HFFc6 (cell line): Measurements from ENCODE around the gene CHMP3. TPM values are rescaled to one million over a fixed set of nuclear protein-coding genes. Genes with fewer than 3 reads are reported as not detected.

Experiments used
- DNase-seq: peaks from one replicate; pipeline ENCODE4 v3.0.0-alpha.2; 2018
- H3K27ac Mint-ChIP-seq: 2 replicates; pipeline ENCODE4 v1.8.0; 2020; ENCODE audit warnings: mild to moderate bottlenecking, mixed read lengths
- H3K27me3 Mint-ChIP-seq: 2 replicates; pipeline ENCODE4 v1.8.0; 2021; ENCODE audit warnings: mild to moderate bottlenecking, moderate library complexity, mixed read lengths; ENCODE audit not compliant: insufficient read depth
- H3K36me3 Mint-ChIP-seq: 2 replicates; pipeline ENCODE4 v1.8.0; 2021; ENCODE audit warnings: low read depth, mixed read lengths
- H3K4me1 Mint-ChIP-seq: 2 replicates; pipeline ENCODE4 v1.8.0; 2020; ENCODE audit warnings: low read depth, mixed read lengths
- H3K4me3 Mint-ChIP-seq: 2 replicates; pipeline ENCODE4 v1.8.0; 2020; ENCODE audit warnings: mild to moderate bottlenecking, moderate library complexity, mixed read lengths
- H3K9me3 Mint-ChIP-seq: 2 replicates; pipeline ENCODE4 v1.8.0; 2020; ENCODE audit warnings: mild to moderate bottlenecking, mixed read lengths
- total RNA-seq, 6 experiments: library from RNA; stranded (reverse); fragmentation: NEBNext Ultra II Directional; extraction: Animal tissue kit (Norgen Biotek cat#: 25700); gene quantifications; 2 replicates in 1 of 6; 3 replicates in 5 of 6; pipeline ENCODE4 v1.2.3, GENCODE V29; 2021
- TF ChIP-seq, protein P1 (sequence below): fragments of 200-600 bp; sonication (generic); IDR thresholded peaks from 2 replicates; pipeline ENCODE4 v1.5.0; 2021; ENCODE audit warnings: antibody characterized with exemption, mild to moderate bottlenecking

Gene CHMP3
- total RNA-seq, 6 experiments from 2014 or later = 96.3 to 120 (median 113) TPM

DNA sequence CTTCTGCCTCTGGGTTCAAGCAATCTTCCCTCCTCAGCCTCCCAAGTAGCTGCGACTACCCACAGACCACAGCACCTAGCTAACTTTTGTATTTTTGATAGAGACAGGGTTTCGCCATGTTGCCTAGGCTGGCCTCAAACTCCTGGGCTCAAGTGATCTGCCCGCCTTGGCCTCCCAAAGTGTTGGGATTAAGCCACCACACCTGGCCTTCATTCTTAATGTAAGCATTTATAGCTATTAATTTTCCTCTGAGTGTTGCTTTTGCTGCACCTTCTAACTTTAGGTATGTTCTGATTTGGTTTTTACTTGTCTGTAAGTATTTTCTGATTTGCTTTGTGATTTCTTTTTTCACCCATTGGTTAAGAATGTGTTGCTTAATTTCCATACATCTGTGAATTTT is 29.7 kb downstream of the CHMP3 start:
- H3K36me3 Mint-ChIP-seq = peaks cover 37% of the 10 kb centered on the region
- H3K9me3 Mint-ChIP-seq = peaks cover 20% of the 10 kb centered on the region
- no peak overlapping the region for H3K4me3 Mint-ChIP-seq
- TF ChIP-seq, protein P1, sequence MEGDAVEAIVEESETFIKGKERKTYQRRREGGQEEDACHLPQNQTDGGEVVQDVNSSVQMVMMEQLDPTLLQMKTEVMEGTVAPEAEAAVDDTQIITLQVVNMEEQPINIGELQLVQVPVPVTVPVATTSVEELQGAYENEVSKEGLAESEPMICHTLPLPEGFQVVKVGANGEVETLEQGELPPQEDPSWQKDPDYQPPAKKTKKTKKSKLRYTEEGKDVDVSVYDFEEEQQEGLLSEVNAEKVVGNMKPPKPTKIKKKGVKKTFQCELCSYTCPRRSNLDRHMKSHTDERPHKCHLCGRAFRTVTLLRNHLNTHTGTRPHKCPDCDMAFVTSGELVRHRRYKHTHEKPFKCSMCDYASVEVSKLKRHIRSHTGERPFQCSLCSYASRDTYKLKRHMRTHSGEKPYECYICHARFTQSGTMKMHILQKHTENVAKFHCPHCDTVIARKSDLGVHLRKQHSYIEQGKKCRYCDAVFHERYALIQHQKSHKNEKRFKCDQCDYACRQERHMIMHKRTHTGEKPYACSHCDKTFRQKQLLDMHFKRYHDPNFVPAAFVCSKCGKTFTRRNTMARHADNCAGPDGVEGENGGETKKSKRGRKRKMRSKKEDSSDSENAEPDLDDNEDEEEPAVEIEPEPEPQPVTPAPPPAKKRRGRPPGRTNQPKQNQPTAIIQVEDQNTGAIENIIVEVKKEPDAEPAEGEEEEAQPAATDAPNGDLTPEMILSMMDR = no peak
- no peaks in the 10 kb centered on the region for H3K4me1 Mint-ChIP-seq
- no peaks in the 10 kb centered on the region; the same call in 1 of the 2 replicates for H3K27me3 Mint-ChIP-seq
- no peak for DNase-seq
- H3K27ac Mint-ChIP-seq = no peak overlapping the region

DNA sequence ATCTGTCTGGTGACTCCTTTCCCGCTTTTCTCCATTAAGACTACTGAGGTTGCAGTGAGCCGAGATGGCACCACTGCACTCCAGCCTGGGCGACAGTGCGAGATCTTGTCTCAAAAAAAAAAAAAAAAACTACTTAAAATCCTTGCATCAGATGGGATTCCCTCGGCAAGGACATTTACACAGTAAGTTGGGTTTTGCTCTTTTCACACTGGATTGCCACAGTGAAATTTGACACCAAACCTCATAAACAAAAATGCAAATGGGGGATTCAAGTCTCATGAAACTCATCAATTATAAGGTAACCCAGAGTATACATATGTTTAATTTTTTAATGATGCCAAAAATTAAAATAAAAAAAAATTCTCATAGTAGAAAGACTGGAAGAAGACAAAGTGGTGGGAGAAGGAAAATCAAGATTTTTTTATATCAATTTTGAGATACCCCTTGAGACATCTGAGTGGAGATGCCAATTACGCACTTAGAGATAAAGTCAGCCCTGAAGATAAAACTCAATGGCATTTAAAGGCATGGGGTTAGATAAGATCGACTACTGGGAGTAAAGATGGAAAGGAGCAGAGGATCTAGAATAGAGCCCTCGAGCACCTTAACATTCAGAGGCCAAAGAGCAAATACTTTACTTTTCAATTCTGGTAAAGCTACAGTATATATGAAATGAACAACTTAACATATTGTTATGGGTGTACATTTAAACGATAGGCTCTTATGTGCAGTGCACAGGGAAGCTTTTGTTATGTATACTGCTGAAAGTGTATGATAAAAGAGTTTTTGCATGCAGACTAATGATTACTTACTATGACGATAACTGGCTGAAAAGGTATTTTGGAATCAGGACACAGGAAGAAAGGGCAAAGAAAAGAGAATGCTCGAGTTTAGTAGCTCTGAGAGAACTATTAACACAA is 37.6 kb downstream of the CHMP3 start:
- peaks cover 1% of the 10 kb centered on the region; the same call in 1 of the 2 replicates for H3K9me3 Mint-ChIP-seq
- no peaks in the 10 kb centered on the region for H3K36me3 Mint-ChIP-seq
- TF ChIP-seq, protein P1 = no peak
- no peak overlapping the region for H3K4me3 Mint-ChIP-seq
- no peak for DNase-seq
- no peaks in the 10 kb centered on the region for H3K27me3 Mint-ChIP-seq
- no peaks in the 10 kb centered on the region for H3K4me1 Mint-ChIP-seq
- no peak overlapping the region for H3K27ac Mint-ChIP-seq

DNA sequence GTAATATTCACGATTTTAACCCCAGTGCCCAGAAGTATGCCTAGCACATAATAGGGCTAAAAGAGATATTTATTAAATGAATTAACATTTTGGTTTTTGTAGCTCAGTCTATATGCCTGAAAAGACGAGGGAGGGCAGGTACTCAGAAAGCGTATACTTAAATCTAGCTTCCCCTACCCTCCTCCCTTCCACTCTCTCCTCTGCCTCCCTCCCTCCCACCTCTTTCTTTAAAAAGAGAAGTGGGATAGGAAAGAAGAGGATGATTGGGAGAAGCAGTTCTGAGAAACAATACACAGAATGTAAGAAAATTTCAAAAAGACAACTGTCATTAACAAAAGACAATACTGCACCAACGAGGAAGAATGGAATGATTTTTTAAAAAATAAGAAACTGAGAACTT is 39.8 kb downstream of the CHMP3 start:
- TF ChIP-seq, protein P1 = no peak
- Mint-ChIP-seq H3K27ac (no peak overlapping the region), H3K4me1 (0 out of 2 replicates have a peak, but pooled peaks cover 7% of the 10 kb centered on the region), H3K9me3 (peaks cover 9% of the 10 kb centered on the region), H3K27me3 (no peaks in the 10 kb centered on the region), H3K4me3 (no peak overlapping the region), H3K36me3 (no peaks in the 10 kb centered on the region)
- DNase-seq = no peak

DNA sequence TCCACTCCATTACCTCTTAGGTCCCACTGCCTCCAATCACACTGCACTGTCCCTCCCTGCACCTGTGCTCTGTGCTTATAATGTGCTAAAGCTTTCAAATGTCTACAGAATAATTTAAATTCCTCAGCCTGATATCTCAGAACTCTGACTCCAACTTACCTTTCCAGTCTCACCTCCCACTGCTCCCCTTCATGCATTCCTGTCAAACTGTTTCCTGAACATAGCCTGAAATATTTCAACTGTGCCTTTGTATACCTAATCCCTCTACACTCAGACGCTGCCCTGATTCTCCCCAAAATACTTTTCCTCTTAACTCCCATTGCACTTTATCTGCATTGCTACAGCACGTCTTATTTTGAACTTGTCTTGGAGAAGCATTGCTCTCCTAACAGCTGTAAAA is 40.5 kb downstream of the CHMP3 start:
- no peak overlapping the region for H3K27ac Mint-ChIP-seq
- TF ChIP-seq, protein P1 = no peak
- H3K36me3 Mint-ChIP-seq = no peaks in the 10 kb centered on the region
- H3K4me3 Mint-ChIP-seq = no peak overlapping the region
- 0 out of 2 replicates have a peak, but pooled peaks cover 7% of the 10 kb centered on the region for H3K4me1 Mint-ChIP-seq
- peaks cover 9% of the 10 kb centered on the region for H3K9me3 Mint-ChIP-seq
- no peak for DNase-seq
- H3K27me3 Mint-ChIP-seq = no peaks in the 10 kb centered on the region

DNA sequence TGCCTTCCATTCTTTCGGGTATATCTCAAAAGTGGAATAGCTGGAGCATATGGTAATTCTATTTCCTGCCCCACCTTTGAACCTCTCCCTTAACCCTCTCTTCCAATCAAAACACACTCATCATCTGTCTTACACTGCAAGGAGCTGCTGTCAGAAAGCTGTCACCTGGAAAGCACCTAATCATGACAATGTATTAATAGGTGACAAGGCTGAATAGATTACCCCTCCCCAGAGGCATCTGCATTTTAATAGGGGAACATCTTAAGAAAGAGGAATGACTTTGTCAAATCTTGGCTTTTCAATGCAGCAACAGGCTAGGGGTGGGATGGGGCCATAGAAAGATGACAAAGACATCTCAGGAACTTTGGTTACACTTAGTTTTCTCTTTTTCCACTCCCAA is 41.3 kb downstream of the CHMP3 start:
- Mint-ChIP-seq H3K4me1 (0 out of 2 replicates have a peak, but pooled peaks cover 7% of the 10 kb centered on the region), H3K27me3 (no peaks in the 10 kb centered on the region), H3K27ac (no peak overlapping the region), H3K36me3 (no peaks in the 10 kb centered on the region), H3K4me3 (no peak overlapping the region), H3K9me3 (peaks cover 9% of the 10 kb centered on the region)
- no peak for DNase-seq
- TF ChIP-seq, protein P1 = no peak
